C4-2B (cell line): ENCODE data around the gene MRAS.

ENCODE experiments used
- ZFX ChIP-seq: fragments of 450-650 bp; IDR thresholded peaks from 2 replicates; pipeline ENCODE4 v1.6.1; 2017
- TF ChIP-seq, protein P1 (sequence below): fragments of 450-650 bp; conservative IDR thresholded peaks from 2 replicates; pipeline ENCODE4 v1.5.1; 2017; ENCODE audit warnings: mild to moderate bottlenecking

DNA sequence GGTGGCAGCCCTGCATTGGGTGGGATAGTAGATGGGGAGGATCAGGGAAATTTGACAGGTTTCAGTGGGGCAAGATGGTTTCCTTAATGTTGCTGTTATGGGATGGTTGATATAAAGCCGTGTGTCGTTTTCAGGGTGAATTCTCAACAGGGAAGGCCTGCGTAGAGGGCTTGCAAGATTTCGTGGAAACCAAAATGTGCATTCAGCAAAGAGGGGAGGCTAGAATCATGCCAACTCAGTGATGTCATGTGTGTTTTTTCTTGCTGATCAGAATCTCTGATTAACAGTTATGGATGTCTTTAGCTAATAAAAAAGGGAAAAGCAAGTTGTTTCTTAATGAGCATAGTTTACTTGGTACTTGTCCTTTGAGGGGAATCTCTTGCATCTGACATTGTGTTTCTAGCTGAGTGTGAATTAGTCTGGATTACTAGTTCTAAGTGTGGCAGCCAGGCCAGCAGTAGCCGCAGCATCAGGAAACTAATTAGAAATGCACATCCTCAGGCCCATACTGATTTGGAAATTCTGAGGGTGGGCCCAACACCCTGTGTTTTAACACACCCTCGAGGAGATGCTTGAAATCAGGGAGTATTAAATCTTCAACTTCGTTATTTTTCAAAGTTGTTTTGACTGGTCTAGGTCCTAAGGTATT lies 24.8 kb downstream of the MRAS start:
- TF ChIP-seq, protein P1, sequence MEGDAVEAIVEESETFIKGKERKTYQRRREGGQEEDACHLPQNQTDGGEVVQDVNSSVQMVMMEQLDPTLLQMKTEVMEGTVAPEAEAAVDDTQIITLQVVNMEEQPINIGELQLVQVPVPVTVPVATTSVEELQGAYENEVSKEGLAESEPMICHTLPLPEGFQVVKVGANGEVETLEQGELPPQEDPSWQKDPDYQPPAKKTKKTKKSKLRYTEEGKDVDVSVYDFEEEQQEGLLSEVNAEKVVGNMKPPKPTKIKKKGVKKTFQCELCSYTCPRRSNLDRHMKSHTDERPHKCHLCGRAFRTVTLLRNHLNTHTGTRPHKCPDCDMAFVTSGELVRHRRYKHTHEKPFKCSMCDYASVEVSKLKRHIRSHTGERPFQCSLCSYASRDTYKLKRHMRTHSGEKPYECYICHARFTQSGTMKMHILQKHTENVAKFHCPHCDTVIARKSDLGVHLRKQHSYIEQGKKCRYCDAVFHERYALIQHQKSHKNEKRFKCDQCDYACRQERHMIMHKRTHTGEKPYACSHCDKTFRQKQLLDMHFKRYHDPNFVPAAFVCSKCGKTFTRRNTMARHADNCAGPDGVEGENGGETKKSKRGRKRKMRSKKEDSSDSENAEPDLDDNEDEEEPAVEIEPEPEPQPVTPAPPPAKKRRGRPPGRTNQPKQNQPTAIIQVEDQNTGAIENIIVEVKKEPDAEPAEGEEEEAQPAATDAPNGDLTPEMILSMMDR, result no peak
- TF ChIP-seq ZFX, result no peak
